Measurements from ENCODE around the gene SCUBE1.

GRCh38 chr22:43385770-43386641 is 42.8 kb upstream of the SCUBE1 start:
- TF ChIP-seq YY1 (IDR thresholded peaks at IDR 0.05; ENCODE audit: insufficient read depth, insufficient read length) = no peak
- TF ChIP-seq ZNF274 (IDR thresholded peaks at IDR 0.05; ENCODE audit: low read depth, low read length) = no peak
